GM18499 (cell line): ENCODE data around the gene PCBD2.
"Not testable (repeated sequence)": the region's sequence is repeated elsewhere in the genome, so short reads cannot be mapped to it uniquely, and the experiment has no call there.

Experiments used
- ATAC-seq: cut with Tn5 transposase; IDR thresholded peaks from one replicate; pipeline ENCODE4 v1.9.1; 2021; ENCODE audit warnings: moderate number of reproducible peaks; ENCODE audit not compliant: insufficient read depth, unreplicated experiment

The PCBD2 gene

GRCh38 chr5:134997015-134997414 is 92.1 kb downstream of the PCBD2 start:
- no peak for ATAC-seq

DNA sequence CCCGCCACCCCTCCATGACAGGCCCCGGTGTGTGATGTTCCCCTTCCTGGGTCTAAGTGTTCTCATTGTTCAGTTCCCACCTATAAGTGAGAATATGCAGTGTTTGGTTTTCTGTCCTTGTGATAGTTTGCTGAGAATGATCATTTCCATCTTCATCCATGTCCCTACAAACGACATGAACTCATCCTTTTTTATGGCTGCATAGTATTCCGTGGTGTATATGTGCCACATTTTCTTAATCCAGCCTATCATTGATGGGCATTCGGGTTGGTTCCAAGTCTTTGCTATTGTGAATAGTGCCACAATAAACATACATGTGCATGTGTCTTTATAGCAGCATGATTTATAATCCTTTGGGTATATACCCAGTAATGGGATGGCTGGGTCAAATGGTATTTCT is 93.1 kb downstream of the PCBD2 start:
- ATAC-seq, result not testable (repeated sequence)

DNA sequence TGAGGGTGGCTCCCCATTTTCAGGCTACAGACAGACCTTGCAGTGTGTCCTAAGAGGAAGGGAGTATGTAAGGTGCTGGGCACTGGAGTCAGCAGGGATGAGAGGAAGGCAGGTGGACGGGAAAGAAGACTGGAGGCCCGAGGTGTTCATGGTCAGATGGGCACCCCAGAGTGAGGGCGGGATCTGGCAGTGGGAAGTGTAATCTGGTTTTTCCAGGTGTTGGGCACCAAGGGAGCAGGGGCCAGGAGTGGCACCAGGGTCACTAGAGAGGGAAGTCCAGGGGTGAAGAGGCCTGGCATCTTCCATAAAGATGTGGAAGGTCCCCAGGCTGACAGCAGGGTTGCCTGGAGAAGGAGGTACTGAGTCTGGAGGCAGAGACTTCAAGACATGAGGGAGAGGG is 99.4 kb downstream of the PCBD2 start:
- ATAC-seq, result no peak

DNA sequence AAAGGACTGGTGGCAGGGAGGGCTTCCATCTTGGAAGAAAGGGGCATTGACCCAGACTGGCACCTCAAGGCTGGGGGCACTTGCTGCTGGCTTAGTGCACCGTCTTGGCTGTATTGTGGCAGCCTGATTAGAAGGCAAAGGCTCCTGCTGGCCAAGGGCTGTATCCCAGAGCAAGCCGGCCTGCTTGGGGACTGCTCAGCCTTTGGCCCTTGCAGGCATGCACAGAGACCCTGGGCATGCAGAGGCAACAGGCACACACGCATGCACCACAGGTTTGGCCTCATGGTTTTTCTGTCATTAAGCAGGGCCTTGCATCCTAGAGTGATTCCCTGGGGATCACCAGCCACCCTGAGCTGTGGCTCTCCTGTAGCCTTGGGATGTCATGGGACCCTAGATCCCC is 100.1 kb downstream of the PCBD2 start:
- ATAC-seq, result no peak

GRCh38 chr5:135007305-135007704 is 102.4 kb downstream of the PCBD2 start:
- no peak for ATAC-seq

DNA sequence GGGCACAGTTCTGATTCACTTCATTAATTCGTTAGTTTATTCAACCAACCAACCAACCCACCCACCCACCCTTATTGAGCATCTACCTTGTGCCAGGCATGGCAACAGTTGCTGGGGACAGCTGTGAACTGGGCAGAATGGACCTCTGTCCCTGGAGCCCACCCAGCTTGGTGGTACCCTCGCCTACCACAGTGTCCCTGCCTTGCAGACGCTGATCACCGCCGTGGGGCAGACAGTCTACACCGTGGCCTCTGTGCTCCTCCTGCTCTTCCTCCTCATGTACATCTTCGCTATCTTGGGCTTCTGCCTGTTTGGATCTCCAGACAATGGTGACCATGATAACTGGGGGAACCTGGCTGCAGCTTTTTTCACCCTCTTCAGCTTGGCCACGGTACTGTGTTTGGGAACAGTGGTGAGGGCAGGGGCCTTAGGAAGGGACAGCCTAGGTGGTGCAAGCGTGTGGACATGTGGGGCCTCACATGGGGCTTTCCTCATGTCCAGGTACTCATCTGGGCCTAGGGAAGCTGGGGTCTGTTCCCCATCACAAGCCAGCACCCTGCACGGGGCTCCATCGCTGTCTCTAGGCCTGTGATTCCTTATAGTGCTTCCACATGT is 102.9 kb downstream of the PCBD2 start:
- no peak for ATAC-seq

DNA sequence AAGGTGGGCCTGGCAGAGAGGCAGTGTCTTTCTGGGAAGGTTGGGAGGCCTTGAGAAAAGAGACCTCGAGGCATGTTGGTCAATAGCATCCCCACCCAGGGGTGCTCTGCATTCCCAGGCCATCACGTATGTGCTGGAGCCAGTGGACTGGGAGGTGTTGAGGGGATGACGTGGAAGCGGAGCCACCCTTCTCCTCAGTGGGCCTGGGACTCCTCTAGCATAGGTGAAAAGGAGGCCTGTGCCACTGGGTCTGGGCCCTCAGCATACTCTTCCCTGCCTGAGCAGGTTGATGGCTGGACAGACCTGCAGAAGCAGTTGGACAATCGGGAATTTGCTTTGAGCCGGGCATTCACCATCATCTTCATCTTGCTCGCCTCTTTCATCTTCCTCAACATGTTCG is 103.6 kb downstream of the PCBD2 start:
- no peak for ATAC-seq

DNA sequence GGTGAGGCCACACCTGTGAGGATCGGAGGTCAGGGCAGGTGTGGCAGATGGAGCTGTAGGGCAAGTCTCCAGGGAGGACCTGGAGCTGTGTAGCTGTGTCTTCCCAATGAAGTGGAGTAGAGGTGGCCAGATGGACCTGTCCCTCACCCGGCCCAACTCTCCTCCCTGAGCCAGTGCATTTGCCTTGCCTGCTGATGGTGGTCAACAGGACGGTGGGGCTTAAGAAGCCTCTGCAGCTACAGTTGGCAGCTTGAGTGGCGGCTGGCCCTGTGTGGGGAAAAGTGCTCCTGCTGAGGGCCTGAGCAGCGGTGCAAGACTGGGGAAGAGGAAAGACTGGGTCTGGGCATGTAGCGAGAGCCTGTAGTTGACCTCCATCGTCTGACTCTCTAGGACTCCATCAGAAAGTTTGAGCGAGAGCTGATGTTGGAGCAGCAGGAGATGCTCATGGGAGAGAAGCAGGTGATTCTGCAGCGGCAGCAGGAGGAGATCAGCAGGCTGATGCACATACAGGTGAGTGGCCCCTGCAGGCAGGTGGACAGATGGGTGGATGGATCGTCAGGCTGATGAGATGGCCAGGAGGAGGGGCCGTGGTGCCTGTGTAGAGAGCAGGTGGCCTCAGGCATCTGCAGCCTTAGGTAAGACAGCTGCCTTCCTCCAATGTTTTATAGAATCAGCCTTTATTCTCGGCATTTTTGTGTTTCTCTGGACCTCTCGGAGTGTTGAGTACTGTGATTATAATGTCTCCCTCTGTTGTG is 104.2 kb downstream of the PCBD2 start:
- no peak for ATAC-seq

DNA sequence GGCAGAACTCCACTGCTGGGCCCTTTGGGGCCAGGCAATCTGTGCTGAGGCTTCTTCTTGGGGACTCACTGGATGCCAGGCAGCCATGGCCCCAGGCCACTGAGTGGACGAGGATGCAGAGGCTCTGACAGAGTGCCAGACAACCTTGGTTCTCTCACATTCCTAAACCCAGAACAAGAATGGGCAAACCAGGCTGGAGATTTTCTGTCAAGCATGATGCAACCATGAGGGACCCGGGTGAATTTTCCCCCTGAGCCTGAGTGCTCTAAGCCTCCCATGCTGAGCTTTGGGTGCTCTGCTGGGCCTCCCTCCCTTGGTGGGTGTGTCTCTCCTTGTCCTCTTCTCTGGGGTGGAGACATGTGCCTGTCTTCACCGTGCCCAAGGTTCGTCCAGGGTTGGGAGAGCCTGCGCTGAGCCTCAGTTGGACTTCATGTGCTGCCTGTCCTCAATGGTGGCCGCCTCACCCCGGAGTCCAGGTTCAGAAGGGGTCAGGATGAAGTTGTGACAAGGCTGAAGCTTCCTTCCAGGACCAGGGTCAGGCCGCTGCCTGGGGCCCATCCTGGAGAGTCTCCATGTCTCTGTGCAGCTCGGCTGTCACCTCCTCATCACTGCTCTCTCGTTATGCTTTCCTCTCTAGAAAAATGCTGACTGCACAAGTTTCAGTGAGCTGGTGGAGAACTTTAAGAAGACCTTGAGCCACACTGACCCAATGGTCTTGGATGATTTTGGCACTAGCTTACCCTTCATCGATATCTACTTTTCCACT is 105.0 kb downstream of the PCBD2 start:
- no peak for ATAC-seq

DNA sequence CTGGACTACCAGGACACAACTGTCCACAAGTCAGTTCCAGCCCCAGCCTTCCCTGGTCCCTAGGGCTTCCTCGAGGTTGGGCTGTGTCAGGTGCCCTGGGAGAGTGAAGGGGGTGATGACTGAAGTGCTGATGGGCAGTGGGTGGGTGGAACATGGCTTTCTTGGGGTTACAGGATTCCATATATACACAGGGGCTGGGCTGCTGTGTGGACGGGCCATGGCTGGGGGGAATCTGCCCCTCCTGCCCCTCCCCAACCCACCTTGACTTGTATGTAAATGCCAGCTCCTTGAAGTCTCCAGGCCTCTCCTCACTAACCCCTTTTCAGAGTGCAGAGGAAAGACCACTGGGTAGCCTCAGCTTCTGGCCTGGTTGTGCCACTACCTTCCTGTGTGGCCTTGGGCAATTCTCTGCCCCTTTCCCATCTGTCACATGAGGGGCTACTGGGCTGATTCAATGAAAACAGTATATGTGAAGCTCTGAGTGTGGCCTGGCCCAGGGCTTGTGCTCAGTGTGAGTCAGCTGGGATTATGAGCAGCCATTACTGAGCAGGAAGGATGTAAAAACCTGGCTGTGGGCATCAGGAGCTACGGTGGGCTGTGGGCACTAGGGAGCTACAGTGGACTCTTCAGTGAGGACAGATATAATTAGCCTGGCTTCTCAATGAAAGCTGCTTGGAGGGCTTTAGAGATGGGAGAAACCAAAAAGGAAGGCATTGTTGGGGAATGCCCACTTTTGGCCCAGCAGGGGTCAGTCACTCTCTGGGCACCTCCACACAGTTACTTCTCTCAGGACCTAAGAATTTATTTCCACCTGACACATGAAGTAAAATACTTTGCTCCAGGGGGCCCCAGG is 105.8 kb downstream of the PCBD2 start:
- ATAC-seq, result no peak

DNA sequence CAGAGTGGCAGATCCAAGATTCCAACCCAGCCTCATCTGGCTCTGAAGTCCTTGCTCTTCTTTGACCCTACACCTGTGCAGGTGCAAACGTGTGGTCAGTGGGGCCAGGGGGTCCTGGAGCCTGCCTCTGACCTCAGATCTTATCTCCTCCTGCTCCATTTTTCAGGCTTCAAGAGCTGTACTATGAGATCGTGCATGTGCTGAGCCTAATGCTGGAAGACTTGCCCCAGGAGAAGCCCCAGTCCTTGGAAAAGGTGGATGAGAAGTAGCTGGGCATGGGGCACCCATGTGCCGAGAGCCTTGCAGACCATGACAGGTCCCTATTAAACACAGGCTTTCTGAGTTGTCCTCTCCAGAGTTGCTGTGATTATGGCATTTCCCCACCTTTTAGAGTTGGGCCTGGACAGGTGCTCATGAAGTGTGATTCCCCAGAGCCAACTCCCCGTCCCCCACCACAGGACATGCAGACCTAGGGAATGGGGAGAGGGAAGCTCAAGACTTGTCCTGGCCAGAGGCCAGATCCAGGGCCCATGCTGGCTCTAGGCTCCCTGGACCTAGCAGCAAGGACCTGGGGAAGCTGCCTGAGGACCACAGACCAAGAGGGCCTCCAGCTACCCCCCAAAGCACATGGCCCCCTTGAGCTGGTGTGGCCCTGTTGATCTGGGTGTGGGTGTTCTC is 106.6 kb downstream of the PCBD2 start:
- ATAC-seq, result no peak

- no peak for ATAC-seq
These were observed 107.2 kb downstream of the PCBD2 start for GRCh38 chr5:135012033-135012588.
